ENCODE results near the gene SYTL5.

SYTL5 gene

GRCh38 chrX:38166478-38167083 is 160.2 kb downstream of the SYTL5 start:
- no peak overlapping the region for H3K4me3 ChIP-seq (ENCODE audit: low read length)
- H3K36me3 ChIP-seq (ENCODE audit: control insufficient read depth, insufficient read depth, low read length): no peaks in the 10 kb centered on the region
- no peaks in the 10 kb centered on the region for H3K27me3 ChIP-seq (ENCODE audit: control insufficient read depth, insufficient read depth, low read length)
- no peaks in the 10 kb centered on the region for H3K4me1 ChIP-seq (ENCODE audit: control insufficient read depth, insufficient read depth, low read length)
- no peak overlapping the region for H3K9ac ChIP-seq (ENCODE audit: low read length)
- no peak overlapping the region for H3K27ac ChIP-seq (ENCODE audit: low read depth, low read length)

- Histone ChIP-seq H3K9ac (ENCODE audit: low read length) (no peak overlapping the region), H3K36me3 (ENCODE audit: control insufficient read depth, insufficient read depth, low read length) (no peaks in the 10 kb centered on the region), H3K4me3 (ENCODE audit: low read length) (no peak overlapping the region), H3K4me1 (ENCODE audit: control insufficient read depth, insufficient read depth, low read length) (no peaks in the 10 kb centered on the region), H3K27me3 (ENCODE audit: control insufficient read depth, insufficient read depth, low read length) (no peaks in the 10 kb centered on the region), H3K27ac (ENCODE audit: low read depth, low read length) (no peak overlapping the region)
These were observed 164.2 kb downstream of the SYTL5 start for GRCh38 chrX:38170556-38170955.

- no peak overlapping the region for H3K4me3 ChIP-seq (ENCODE audit: low read length)
- no peaks in the 10 kb centered on the region for H3K4me1 ChIP-seq (ENCODE audit: control insufficient read depth, insufficient read depth, low read length)
- no peaks in the 10 kb centered on the region for H3K27me3 ChIP-seq (ENCODE audit: control insufficient read depth, insufficient read depth, low read length)
- H3K36me3 ChIP-seq (ENCODE audit: control insufficient read depth, insufficient read depth, low read length): no peaks in the 10 kb centered on the region
- no peak overlapping the region for H3K9ac ChIP-seq (ENCODE audit: low read length)
- no peak overlapping the region for H3K27ac ChIP-seq (ENCODE audit: low read depth, low read length)
These were observed 166.2 kb downstream of the SYTL5 start for GRCh38 chrX:38172596-38172995.

GRCh38 chrX:38175139-38175538 is 168.8 kb downstream of the SYTL5 start:
- Histone ChIP-seq H3K36me3 (ENCODE audit: control insufficient read depth, insufficient read depth, low read length) (no peaks in the 10 kb centered on the region), H3K4me1 (ENCODE audit: control insufficient read depth, insufficient read depth, low read length) (no peaks in the 10 kb centered on the region), H3K9ac (ENCODE audit: low read length) (no peak overlapping the region), H3K27me3 (ENCODE audit: control insufficient read depth, insufficient read depth, low read length) (no peaks in the 10 kb centered on the region), H3K27ac (ENCODE audit: low read depth, low read length) (no peak overlapping the region), H3K4me3 (ENCODE audit: low read length) (no peak overlapping the region)

- Histone ChIP-seq H3K4me1 (ENCODE audit: control insufficient read depth, insufficient read depth, low read length) (no peaks in the 10 kb centered on the region), H3K9ac (ENCODE audit: low read length) (no peak overlapping the region), H3K4me3 (ENCODE audit: low read length) (no peak overlapping the region), H3K36me3 (ENCODE audit: control insufficient read depth, insufficient read depth, low read length) (no peaks in the 10 kb centered on the region), H3K27me3 (ENCODE audit: control insufficient read depth, insufficient read depth, low read length) (no peaks in the 10 kb centered on the region), H3K27ac (ENCODE audit: low read depth, low read length) (no peak overlapping the region)
These were observed 172.0 kb downstream of the SYTL5 start for GRCh38 chrX:38178396-38178795.
